ENCODE data around the gene OCSTAMP.

- no peak for TF ChIP-seq REST (IDR thresholded peaks at IDR 0.05; ENCODE audit: insufficient read depth in 1 of 2, low read depth in 2 of 2, low read length in 2 of 2)
- no peak for TF ChIP-seq POLR2AphosphoS5 (IDR thresholded peaks at IDR 0.05; ENCODE audit: low read depth, low read length)
- no peak for TF ChIP-seq TAF1 (IDR thresholded peaks at IDR 0.05; ENCODE audit: borderline replicate concordance, insufficient read depth, low read length)
- no peak for TF ChIP-seq SIN3A (IDR thresholded peaks at IDR 0.05; ENCODE audit: borderline replicate concordance, insufficient read depth, low read length)
- no peak for TF ChIP-seq FOXP2 (optimal IDR thresholded peaks at IDR 0.05; ENCODE audit: borderline replicate concordance, extremely low read depth, extremely low read length, insufficient read depth)
Measured at GRCh38 chr20:46520540-46520939, 29.9 kb downstream of the OCSTAMP start.

Data from PFSK-1 (cell line).